Measurements from ENCODE around the gene SLC15A1.

DNA sequence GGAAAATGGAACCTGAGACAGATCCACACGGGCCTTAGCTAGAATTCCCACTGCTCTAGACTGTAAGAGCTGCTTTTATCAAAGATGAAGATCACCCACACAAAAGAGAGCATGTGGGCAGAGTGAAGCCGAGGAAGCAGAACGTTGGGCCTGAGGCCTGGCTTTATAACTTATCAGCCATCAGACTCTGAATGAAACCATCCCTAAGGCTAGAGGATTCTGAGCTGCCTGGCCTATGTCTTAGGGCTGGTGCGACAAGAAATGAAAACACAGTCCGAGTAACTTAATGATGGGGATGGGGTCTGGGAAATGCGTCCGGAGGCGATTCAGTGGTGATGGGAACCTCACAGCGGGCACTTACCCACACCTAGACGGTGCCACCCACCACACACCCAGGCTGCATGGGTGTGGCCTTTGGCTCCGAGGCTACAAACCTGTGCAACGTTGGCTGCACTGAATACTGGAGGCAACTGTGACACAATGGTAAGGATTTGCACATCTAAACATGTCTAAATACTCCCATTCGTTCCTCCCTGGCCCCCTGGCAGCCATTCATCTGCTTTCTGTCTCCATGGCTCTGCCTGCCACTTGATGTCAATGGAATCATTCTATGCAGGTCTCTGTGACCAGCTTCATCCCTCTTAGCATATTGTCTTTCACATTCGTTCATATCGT lies 62.0 kb downstream of the SLC15A1 start:
- TF ChIP-seq, protein P1, sequence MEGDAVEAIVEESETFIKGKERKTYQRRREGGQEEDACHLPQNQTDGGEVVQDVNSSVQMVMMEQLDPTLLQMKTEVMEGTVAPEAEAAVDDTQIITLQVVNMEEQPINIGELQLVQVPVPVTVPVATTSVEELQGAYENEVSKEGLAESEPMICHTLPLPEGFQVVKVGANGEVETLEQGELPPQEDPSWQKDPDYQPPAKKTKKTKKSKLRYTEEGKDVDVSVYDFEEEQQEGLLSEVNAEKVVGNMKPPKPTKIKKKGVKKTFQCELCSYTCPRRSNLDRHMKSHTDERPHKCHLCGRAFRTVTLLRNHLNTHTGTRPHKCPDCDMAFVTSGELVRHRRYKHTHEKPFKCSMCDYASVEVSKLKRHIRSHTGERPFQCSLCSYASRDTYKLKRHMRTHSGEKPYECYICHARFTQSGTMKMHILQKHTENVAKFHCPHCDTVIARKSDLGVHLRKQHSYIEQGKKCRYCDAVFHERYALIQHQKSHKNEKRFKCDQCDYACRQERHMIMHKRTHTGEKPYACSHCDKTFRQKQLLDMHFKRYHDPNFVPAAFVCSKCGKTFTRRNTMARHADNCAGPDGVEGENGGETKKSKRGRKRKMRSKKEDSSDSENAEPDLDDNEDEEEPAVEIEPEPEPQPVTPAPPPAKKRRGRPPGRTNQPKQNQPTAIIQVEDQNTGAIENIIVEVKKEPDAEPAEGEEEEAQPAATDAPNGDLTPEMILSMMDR (conservative IDR thresholded peaks at IDR 0.05 in 1 of 2, IDR thresholded peaks at IDR 0.05 in 1 of 2; ENCODE audit: extremely low read depth in 1 of 2, insufficient read depth in 1 of 2, low read depth in 1 of 2, low read length in 2 of 2) = no peak
- no peak for TF ChIP-seq EZH2 (IDR thresholded peaks at IDR 0.05; ENCODE audit: borderline replicate concordance, low read length)

Measured in mammary epithelial cell (primary cell).